HG03060 (cell line): ENCODE results near the gene VOPP1.

Source experiments
- ATAC-seq: cut with Tn5 transposase; IDR thresholded peaks from one replicate; pipeline ENCODE4 v1.9.1; 2021; ENCODE audit warnings: low read depth, moderate number of reproducible peaks; ENCODE audit not compliant: unreplicated experiment

VOPP1 gene

GRCh38 chr7:55557666-55558188 is 14.6 kb downstream of the VOPP1 start:
- peak; percentile 62 for ATAC-seq

- no peak for ATAC-seq
Observed at GRCh38 chr7:55556492-55556891, 15.8 kb downstream of the VOPP1 start.

DNA sequence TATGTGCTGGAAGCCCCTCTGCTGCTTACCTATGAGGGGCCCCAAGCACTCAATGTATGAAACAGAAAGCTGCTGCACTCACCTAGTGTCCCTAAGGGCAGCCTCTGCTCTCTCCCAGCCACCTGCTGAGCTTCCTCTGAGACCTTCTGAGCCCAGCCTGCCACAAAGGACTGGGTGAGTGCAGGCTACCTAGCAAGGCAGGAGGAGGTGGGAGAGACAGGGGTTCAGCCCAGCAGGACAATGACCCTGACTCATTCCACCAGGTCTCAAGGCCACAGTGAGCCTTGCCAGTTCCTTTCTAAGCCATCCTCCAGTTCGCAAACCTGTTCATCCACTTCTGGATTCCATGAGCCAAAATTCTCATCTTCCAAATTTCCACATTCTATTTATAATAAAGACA is 16.3 kb downstream of the VOPP1 start:
- ATAC-seq, result no peak

DNA sequence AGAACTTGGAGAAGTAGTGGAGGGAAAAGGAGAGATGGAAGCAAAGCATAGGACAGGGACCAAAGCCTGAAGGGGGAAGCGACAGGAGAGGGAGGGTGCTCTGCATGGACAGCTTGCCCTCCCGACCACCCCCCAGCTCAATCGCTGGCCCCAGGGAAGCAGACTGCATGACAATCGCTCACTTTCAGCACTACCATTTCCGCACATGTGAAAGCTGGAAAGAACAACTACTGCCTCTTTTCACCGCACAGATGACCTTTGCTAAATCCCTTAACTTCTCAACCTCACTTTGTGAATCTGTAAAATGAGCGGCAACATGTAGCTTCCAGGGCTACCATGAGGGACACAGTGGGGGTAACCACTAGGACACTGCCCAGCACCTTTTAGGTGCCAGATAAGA is 17.1 kb downstream of the VOPP1 start:
- ATAC-seq, result no peak

DNA sequence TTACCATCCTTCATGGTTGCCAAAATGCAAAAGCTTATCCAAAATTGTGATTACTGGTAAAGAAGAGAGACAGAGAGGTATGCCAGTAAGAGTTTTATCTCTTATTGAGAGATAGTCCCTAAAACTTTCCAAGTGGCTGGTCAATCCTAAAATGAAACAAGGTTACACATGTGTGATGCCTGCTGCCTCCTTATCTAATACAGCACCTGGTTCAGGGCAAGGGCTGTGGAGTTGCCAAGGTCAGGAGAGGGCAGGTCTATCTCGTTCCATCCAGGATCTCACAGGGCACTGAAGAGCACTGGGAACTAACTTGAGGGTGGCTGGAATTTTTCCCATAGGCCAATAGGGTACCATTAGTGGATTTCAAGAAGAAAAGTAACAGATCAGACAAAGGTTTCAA is 18.3 kb downstream of the VOPP1 start:
- ATAC-seq, result no peak

GRCh38 chr7:55553024-55553345 is 19.3 kb downstream of the VOPP1 start:
- ATAC-seq, result no peak

DNA sequence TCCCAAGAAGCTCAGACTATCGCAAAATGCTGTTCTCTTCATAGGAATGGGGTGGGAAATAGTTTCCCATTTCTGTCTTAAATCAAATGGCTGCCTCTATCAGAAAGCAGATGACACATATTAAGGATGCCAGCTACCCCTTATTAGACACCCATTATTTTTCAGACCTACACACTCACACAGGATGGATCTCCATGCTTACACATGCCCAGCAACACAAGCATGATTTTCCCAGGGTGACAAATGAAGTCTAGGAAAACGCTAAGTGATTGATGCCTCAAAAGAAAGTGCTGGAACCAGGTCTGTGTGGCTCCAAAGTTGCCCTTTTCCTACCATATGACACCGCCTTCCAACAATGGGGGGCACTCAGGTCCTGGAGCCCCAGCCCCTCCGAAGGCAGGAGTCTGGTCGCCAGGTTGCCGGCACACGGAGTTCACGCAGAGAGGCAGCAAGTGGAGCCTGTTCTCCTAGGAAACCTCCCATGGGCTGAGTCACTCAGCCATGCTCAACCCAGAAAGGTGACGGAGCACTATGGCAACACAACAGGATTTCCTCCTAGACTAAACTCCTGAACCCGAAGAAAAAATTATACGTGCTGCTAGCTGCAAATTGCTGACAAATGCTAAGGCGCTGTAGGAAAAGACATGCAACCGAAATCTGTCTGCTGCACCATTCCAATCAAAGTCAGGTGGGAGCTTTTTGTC is 19.8 kb downstream of the VOPP1 start:
- no peak for ATAC-seq

DNA sequence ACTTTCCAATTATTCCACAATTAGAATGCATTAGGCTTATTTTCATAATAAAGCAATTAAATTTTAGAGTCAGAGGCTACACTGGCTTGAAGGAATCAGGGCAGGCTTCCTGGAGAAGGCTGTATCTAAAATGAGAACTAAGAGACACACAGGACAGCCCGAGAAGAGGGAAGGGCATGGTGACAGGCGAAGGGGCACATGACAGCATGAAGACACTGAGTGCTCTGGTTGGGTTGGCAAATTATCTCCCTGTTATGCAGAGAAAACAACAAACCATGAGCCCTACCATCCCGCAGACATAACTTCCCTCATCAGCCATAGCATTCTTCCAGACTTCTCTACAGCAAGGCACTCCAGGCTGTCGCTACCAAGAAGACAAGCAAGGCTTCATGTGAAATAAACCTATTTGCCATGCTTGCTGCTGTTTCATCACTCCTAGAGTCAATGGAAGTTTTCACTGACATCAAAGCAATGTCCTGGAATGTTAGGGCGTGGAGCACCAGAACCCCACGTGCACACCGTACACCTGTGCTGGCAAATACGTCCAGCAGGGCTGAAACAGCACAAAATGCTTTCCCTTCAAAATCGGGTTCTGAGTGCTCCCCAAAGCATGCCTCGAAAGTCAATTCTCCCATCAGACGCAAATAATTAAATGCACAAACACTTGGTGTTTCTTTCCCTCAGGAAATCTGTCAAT is 21.3 kb downstream of the VOPP1 start:
- ATAC-seq, result no peak

- ATAC-seq, result no peak
Observed at GRCh38 chr7:55550010-55550663, 22.2 kb downstream of the VOPP1 start.

DNA sequence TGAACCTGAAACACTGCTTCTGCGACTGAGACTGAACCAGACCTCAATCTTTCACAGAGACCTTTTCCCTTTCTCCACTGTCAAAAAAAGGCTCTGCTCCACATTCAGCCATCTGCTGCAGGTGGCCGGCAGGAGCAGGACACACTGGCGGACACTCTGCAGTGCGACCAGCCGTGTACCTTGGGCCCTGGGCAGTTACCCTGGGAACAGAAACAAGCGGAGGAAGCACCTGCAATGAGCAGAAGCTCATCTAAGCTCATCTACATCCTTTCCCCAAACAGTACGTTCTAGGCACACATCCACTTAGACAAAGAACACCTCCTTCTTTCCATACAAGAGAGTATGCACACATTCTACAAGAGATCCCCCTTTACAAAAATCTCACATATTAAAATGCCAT is 22.8 kb downstream of the VOPP1 start:
- no peak for ATAC-seq

- ATAC-seq, result no peak
Observed at GRCh38 chr7:55548295-55548731, 24.0 kb downstream of the VOPP1 start.

- peak; percentile 39 for ATAC-seq
Observed at GRCh38 chr7:55546814-55547213, 25.5 kb downstream of the VOPP1 start.

- ATAC-seq, result no peak
Observed at GRCh38 chr7:55545496-55545895, 26.8 kb downstream of the VOPP1 start.

DNA sequence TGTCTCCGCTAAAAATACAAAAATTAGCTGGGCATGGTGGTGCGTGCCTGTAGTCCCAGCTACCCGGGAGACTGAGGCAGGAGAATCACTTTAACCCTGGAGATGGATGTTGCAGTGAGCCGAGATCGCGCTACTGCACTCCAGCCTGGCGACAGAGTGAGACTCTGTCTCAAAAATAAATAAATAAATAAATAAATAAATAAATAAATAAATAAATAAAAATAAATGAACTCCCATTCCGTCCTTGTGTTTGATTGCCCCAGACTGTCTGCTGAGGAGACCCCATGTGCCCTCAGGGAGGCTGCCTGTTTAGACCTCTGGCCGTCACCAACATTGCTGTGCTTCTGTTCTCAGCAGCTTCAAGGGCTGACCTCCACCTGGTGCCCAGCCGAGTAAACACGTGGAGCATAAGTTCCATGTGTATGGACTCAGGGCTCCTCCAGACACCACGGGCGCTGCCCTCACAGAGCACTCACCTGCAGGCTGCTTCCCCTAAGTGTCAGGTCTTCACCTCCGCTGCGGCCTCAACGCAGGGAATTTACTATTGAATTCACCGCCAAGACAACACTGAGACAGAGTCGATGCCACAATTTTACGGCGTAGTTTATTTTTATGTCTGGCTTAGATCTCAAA is 32.0 kb downstream of the VOPP1 start:
- no peak for ATAC-seq

DNA sequence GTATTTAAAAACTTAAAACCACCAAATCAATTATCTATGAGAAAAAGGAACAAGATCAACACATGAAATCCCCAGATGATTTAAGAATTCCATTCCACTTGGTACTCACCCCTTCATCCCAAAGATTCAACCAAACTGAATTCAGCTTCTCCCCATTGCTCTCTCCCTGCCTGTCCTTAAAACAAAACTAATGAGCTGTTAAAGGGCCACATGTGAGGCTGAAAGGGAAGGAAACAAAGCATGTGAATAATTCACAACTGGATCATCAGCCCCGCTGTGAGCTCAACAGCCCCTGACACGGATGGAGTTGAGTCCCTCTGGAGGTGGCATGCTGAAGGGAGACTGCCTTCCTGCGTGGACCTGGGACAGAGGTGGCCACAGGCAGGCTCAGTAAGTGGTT is 32.9 kb downstream of the VOPP1 start:
- no peak for ATAC-seq

- ATAC-seq, result no peak
Observed at GRCh38 chr7:55538538-55538937, 33.8 kb downstream of the VOPP1 start.

- ATAC-seq, result no peak
Observed at GRCh38 chr7:55537458-55537990, 34.8 kb downstream of the VOPP1 start.

- ATAC-seq, result no peak
Observed at GRCh38 chr7:55536619-55537457, 35.5 kb downstream of the VOPP1 start.

DNA sequence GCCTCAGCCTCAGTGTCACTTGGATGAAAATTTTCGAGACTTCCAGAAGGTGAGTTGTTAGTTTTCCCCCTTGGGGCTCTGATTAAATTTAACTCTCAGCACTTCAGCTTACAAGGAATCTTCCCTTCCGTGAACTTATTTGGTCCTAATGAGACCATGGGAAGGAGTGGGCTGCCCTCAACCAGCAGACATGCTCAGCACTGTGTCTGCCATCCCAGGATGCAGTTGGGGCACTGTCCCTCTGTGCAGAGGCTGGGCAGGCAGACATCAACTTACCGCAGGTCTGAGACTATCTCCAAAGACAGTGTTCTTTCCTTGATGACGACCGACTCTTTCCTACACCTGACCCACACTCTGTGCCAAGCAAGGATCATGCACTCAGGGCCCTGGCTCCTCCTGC is 36.7 kb downstream of the VOPP1 start:
- no peak for ATAC-seq
